ENCODE measurements around the gene SDHB.

SDHB gene

DNA sequence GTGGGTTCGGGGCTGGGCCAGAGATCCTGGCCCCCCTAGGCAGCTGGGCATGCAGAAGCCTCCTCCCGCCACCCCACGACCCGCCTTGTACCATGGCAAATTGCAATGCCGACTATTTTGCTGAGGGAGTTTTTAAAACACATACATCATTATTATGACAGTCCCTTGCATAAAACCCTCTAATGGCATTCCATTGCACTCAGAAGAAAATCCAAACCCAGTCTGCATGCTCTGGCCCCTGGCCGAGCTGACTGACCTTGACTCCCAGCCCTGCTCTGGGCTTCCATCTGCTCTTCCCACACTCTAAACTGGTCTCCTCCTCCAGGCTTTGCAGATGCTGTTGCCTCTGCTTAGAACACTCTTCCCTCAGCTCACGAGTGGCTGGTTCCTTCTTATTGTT is 37.4 kb upstream of the SDHB start:
- Histone ChIP-seq H3K23ac (ENCODE audit: low read length) (no peak overlapping the region), H3K79me1 (ENCODE audit: low read length) (no peaks in the 10 kb centered on the region), H3K4ac (ENCODE audit: low read depth, low read length) (no peak overlapping the region), H3K27ac (ENCODE audit: low read depth, low read length) (no peak overlapping the region), H3K4me2 (ENCODE audit: low read length) (no peak overlapping the region), H3K4me3 (ENCODE audit: low read length) (no peak overlapping the region), H3K27me3 (ENCODE audit: insufficient read depth, low read length, poor library complexity) (no peaks in the 10 kb centered on the region), H3K36me3 (ENCODE audit: control insufficient read depth, insufficient read depth, low read length) (no peaks in the 10 kb centered on the region), H3K79me2 (ENCODE audit: control insufficient read depth, insufficient read depth, low read length) (no peaks in the 10 kb centered on the region), H2BK5ac (ENCODE audit: low read length) (no peak overlapping the region), H2BK15ac (replicated peaks; ENCODE audit: low read depth) (no peak overlapping the region), H4K5ac (ENCODE audit: low read length) (no peak overlapping the region), H3K18ac (ENCODE audit: low read length) (no peak overlapping the region), H2BK120ac (ENCODE audit: low read depth, low read length) (no peak overlapping the region), H4K8ac (ENCODE audit: low read depth, low read length) (no peak overlapping the region), H2AK5ac (ENCODE audit: low read length) (no peak overlapping the region), H3K9ac (ENCODE audit: low read length) (no peak overlapping the region), H3K56ac (ENCODE audit: low read length) (no peak overlapping the region), H3K4me1 (ENCODE audit: control insufficient read depth, low read depth, low read length) (no peaks in the 10 kb centered on the region)
- DNase-seq, result no peak
- no CpG with 5 or more reads among the region's 7 CpGs for WGBS (ENCODE audit: extremely low coverage, insufficient coverage, low lambda C conversion rate)

DNA sequence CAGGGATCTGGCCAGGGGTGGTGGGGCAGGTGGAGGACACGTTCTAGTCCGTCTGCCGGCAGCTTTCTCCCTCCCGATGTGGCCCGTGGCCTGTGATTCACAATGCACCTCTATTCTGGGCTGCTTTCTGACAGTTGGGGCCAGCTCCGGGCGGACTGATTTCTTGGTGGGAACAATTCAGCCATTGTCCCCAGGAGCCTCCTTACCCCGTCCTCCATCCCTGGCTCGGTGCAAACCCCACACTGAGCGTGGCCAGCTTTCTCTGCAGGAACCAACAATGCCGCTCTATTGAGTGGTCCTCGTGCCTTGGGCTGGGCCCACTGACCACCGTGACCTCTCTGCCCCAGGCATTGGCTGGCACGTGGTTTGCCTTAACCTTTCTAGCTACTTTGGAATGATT is 35.7 kb upstream of the SDHB start:
- Histone ChIP-seq H3K27me3 (ENCODE audit: insufficient read depth, low read length, poor library complexity) (no peaks in the 10 kb centered on the region), H2BK15ac (replicated peaks; ENCODE audit: low read depth) (no peak overlapping the region), H3K23ac (ENCODE audit: low read length) (no peak overlapping the region), H2BK5ac (ENCODE audit: low read length) (no peak overlapping the region), H3K18ac (ENCODE audit: low read length) (no peak overlapping the region), H3K79me2 (ENCODE audit: control insufficient read depth, insufficient read depth, low read length) (no peaks in the 10 kb centered on the region), H3K9ac (ENCODE audit: low read length) (no peak overlapping the region), H3K4me2 (ENCODE audit: low read length) (no peak overlapping the region), H3K4ac (ENCODE audit: low read depth, low read length) (no peak overlapping the region), H2AK5ac (ENCODE audit: low read length) (no peak overlapping the region), H3K79me1 (ENCODE audit: low read length) (no peaks in the 10 kb centered on the region), H3K4me3 (ENCODE audit: low read length) (no peak overlapping the region), H4K8ac (ENCODE audit: low read depth, low read length) (no peak overlapping the region), H2BK120ac (ENCODE audit: low read depth, low read length) (no peak overlapping the region), H3K56ac (ENCODE audit: low read length) (no peak overlapping the region), H3K27ac (ENCODE audit: low read depth, low read length) (no peak overlapping the region), H4K5ac (ENCODE audit: low read length) (no peak overlapping the region), H3K36me3 (ENCODE audit: control insufficient read depth, insufficient read depth, low read length) (no peaks in the 10 kb centered on the region), H3K4me1 (ENCODE audit: control insufficient read depth, low read depth, low read length) (no peaks in the 10 kb centered on the region)
- WGBS (ENCODE audit: extremely low coverage, insufficient coverage, low lambda C conversion rate), result no CpG with 5 or more reads among the region's 14 CpGs
- DNase-seq, result no peak

DNA sequence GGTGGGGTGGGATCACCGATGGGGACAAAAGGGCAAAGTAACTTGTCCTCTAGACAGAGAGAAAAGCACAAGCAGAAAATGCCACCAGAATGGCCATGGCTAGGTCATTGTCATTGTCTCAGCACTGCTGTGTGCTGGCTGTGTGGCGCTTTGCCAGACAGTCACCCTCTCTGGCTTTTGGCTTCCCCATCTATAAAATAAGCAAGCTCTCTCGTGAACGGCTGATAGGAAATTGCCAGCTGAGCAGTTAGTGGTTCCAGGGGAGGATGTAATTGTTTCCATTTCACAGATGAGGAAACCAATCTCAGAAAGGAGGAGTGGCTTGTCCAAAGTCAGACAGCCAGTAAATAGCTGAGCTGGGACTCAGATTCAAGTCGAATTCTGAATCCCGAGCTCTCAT is 32.9 kb upstream of the SDHB start:
- H3K36me3 ChIP-seq (ENCODE audit: control insufficient read depth, insufficient read depth, low read length), result no peaks in the 10 kb centered on the region
- H3K56ac ChIP-seq (ENCODE audit: low read length), result no peak overlapping the region
- no peak overlapping the region for H3K4ac ChIP-seq (ENCODE audit: low read depth, low read length)
- H2BK15ac ChIP-seq (replicated peaks; ENCODE audit: low read depth), result no peak overlapping the region
- H3K18ac ChIP-seq (ENCODE audit: low read length), result no peak overlapping the region
- H3K23ac ChIP-seq (ENCODE audit: low read length), result no peak overlapping the region
- H3K4me3 ChIP-seq (ENCODE audit: low read length), result no peak overlapping the region
- no peak overlapping the region for H2BK5ac ChIP-seq (ENCODE audit: low read length)
- no peak overlapping the region for H3K27ac ChIP-seq (ENCODE audit: low read depth, low read length)
- H4K8ac ChIP-seq (ENCODE audit: low read depth, low read length), result no peak overlapping the region
- no peaks in the 10 kb centered on the region for H3K4me1 ChIP-seq (ENCODE audit: control insufficient read depth, low read depth, low read length)
- no peak overlapping the region for H3K4me2 ChIP-seq (ENCODE audit: low read length)
- no peak overlapping the region for H2AK5ac ChIP-seq (ENCODE audit: low read length)
- no peak overlapping the region for H4K5ac ChIP-seq (ENCODE audit: low read length)
- H3K27me3 ChIP-seq (ENCODE audit: insufficient read depth, low read length, poor library complexity), result no peaks in the 10 kb centered on the region
- H3K79me1 ChIP-seq (ENCODE audit: low read length), result no peaks in the 10 kb centered on the region
- DNase-seq, result no peak
- no peak overlapping the region for H2BK120ac ChIP-seq (ENCODE audit: low read depth, low read length)
- no CpG with 5 or more reads among the region's 6 CpGs for WGBS (ENCODE audit: extremely low coverage, insufficient coverage, low lambda C conversion rate)
- H3K9ac ChIP-seq (ENCODE audit: low read length), result no peak overlapping the region
- no peaks in the 10 kb centered on the region for H3K79me2 ChIP-seq (ENCODE audit: control insufficient read depth, insufficient read depth, low read length)

DNA sequence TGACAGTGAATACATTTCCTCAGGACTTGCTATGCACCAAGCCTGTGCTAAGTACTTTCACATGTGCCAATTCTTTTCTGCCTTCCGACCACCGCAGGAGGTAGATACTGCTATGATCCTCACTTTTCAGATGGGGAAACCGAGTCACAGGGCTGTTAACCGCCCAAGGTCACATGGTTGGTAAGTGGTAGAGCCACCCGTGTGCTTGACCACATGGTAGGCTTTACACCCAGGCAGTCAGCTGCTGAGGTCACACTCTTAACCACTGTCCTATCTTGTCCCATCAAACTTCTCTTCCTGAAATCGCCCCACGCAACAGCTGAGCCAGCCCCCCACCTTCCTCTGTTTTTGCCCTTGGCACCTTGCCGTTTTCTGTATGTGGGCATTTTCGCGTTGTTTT is 31.0 kb upstream of the SDHB start:
- H3K27me3 ChIP-seq (ENCODE audit: insufficient read depth, low read length, poor library complexity), result no peaks in the 10 kb centered on the region
- no CpG with 5 or more reads among the region's 10 CpGs for WGBS (ENCODE audit: extremely low coverage, insufficient coverage, low lambda C conversion rate)
- H2BK120ac ChIP-seq (ENCODE audit: low read depth, low read length), result no peak overlapping the region
- no peak overlapping the region for H3K9ac ChIP-seq (ENCODE audit: low read length)
- no peak overlapping the region for H2BK15ac ChIP-seq (replicated peaks; ENCODE audit: low read depth)
- H3K23ac ChIP-seq (ENCODE audit: low read length), result no peak overlapping the region
- no peak for DNase-seq
- H3K4me3 ChIP-seq (ENCODE audit: low read length), result no peak overlapping the region
- H3K4ac ChIP-seq (ENCODE audit: low read depth, low read length), result no peak overlapping the region
- no peak overlapping the region for H3K4me2 ChIP-seq (ENCODE audit: low read length)
- H3K4me1 ChIP-seq (ENCODE audit: control insufficient read depth, low read depth, low read length), result no peaks in the 10 kb centered on the region
- no peak overlapping the region for H3K18ac ChIP-seq (ENCODE audit: low read length)
- no peak overlapping the region for H3K56ac ChIP-seq (ENCODE audit: low read length)
- H3K27ac ChIP-seq (ENCODE audit: low read depth, low read length), result no peak overlapping the region
- H3K36me3 ChIP-seq (ENCODE audit: control insufficient read depth, insufficient read depth, low read length), result no peaks in the 10 kb centered on the region
- no peak overlapping the region for H2AK5ac ChIP-seq (ENCODE audit: low read length)
- no peak overlapping the region for H2BK5ac ChIP-seq (ENCODE audit: low read length)
- H3K79me2 ChIP-seq (ENCODE audit: control insufficient read depth, insufficient read depth, low read length), result no peaks in the 10 kb centered on the region
- no peak overlapping the region for H4K5ac ChIP-seq (ENCODE audit: low read length)
- H3K79me1 ChIP-seq (ENCODE audit: low read length), result no peaks in the 10 kb centered on the region
- no peak overlapping the region for H4K8ac ChIP-seq (ENCODE audit: low read depth, low read length)

DNA sequence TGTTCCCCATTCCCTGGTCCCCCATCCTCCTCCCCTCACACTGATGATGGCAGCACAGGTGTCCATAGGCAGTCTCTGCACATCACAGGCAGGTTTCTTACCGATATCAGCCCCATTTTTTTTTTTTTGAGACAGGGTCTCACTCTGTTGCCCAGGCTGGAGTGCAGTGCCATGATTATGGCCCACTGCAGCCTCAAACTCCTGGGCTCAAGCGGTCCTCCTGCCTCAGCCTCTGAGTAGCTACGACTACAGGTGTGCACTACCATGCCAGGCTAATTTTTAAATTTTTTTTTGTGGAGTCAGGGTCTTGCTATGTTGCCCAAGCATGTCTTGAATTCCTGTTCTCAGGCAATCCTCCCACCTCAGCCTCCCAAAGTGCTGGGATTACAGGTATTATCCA is 28.9 kb upstream of the SDHB start:
- Histone ChIP-seq H3K27ac (ENCODE audit: low read depth, low read length) (no peak overlapping the region), H3K4me1 (ENCODE audit: control insufficient read depth, low read depth, low read length) (no peaks in the 10 kb centered on the region), H2AK5ac (ENCODE audit: low read length) (no peak overlapping the region), H3K56ac (ENCODE audit: low read length) (no peak overlapping the region), H2BK15ac (replicated peaks; ENCODE audit: low read depth) (no peak overlapping the region), H2BK120ac (ENCODE audit: low read depth, low read length) (no peak overlapping the region), H3K36me3 (ENCODE audit: control insufficient read depth, insufficient read depth, low read length) (no peaks in the 10 kb centered on the region), H3K9ac (ENCODE audit: low read length) (no peak overlapping the region), H2BK5ac (ENCODE audit: low read length) (no peak overlapping the region), H4K8ac (ENCODE audit: low read depth, low read length) (no peak overlapping the region), H3K79me2 (ENCODE audit: control insufficient read depth, insufficient read depth, low read length) (no peaks in the 10 kb centered on the region), H4K5ac (ENCODE audit: low read length) (no peak overlapping the region), H3K4me2 (ENCODE audit: low read length) (no peak overlapping the region), H3K4me3 (ENCODE audit: low read length) (no peak overlapping the region), H3K18ac (ENCODE audit: low read length) (no peak overlapping the region), H3K23ac (ENCODE audit: low read length) (no peak overlapping the region), H3K27me3 (ENCODE audit: insufficient read depth, low read length, poor library complexity) (no peaks in the 10 kb centered on the region), H3K79me1 (ENCODE audit: low read length) (no peaks in the 10 kb centered on the region), H3K4ac (ENCODE audit: low read depth, low read length) (no peak overlapping the region)
- no CpG with 5 or more reads among the region's 3 CpGs for WGBS (ENCODE audit: extremely low coverage, insufficient coverage, low lambda C conversion rate)
- no peak for DNase-seq

DNA sequence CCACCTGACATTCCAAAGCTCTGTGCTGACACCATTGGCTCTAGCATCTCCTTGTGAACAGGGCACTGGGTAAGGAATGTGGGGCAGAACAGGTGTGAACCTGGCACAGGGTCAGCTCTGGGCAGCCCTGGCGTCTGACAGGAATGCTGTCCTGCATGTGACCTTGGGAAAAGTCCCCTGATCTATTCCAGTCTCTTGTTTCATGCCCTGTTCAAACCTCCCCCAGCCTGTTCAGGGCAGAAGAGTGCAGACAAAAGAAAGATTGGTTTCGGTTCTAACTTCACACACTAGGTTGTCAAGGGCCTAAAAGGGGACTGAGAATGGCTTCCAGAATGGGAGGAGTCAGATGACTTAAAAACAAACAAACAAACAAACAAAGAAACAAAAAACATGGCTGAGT is 27.6 kb upstream of the SDHB start:
- Histone ChIP-seq H4K8ac (ENCODE audit: low read depth, low read length) (no peak overlapping the region), H3K4me3 (ENCODE audit: low read length) (no peak overlapping the region), H3K4me2 (ENCODE audit: low read length) (no peak overlapping the region), H3K79me2 (ENCODE audit: control insufficient read depth, insufficient read depth, low read length) (no peaks in the 10 kb centered on the region), H3K4me1 (ENCODE audit: control insufficient read depth, low read depth, low read length) (no peaks in the 10 kb centered on the region), H3K4ac (ENCODE audit: low read depth, low read length) (no peak overlapping the region), H3K36me3 (ENCODE audit: control insufficient read depth, insufficient read depth, low read length) (no peaks in the 10 kb centered on the region), H4K5ac (ENCODE audit: low read length) (no peak overlapping the region), H2BK120ac (ENCODE audit: low read depth, low read length) (no peak overlapping the region), H3K79me1 (ENCODE audit: low read length) (no peaks in the 10 kb centered on the region), H3K23ac (ENCODE audit: low read length) (no peak overlapping the region), H3K18ac (ENCODE audit: low read length) (no peak overlapping the region), H3K56ac (ENCODE audit: low read length) (no peak overlapping the region), H3K27me3 (ENCODE audit: insufficient read depth, low read length, poor library complexity) (no peaks in the 10 kb centered on the region), H2BK5ac (ENCODE audit: low read length) (no peak overlapping the region), H3K27ac (ENCODE audit: low read depth, low read length) (no peak overlapping the region), H3K9ac (ENCODE audit: low read length) (no peak overlapping the region), H2AK5ac (ENCODE audit: low read length) (no peak overlapping the region), H2BK15ac (replicated peaks; ENCODE audit: low read depth) (no peak overlapping the region)
- no CpG with 5 or more reads among the region's 2 CpGs for WGBS (ENCODE audit: extremely low coverage, insufficient coverage, low lambda C conversion rate)
- no peak for DNase-seq

Data from mesendoderm (in vitro differentiated cells).